Thyroid gland (tissue), 4 donors: ENCODE data around the gene INPP4B.

ENCODE experiments used
- POLR2A ChIP-seq, 2 donors: fragments of 450-650 bp; IDR thresholded peaks; one replicate each; pipeline ENCODE4 v1.6.1; 2017; ENCODE audit warnings: antibody characterized with exemption in 2 of 2, mild to moderate bottlenecking in 2 of 2, moderate library complexity in 1 of 2
- TF ChIP-seq, protein P1 (sequence below), 6 experiments: fragments of 200-600 bp in 3 of 6; fragments of 450-650 bp in 3 of 6; sonication (generic) in 3 of 6; IDR thresholded peaks; one replicate each; pipeline ENCODE4 v1.5.1; 2016 to 2019; ENCODE audit warnings: antibody characterized with exemption in 6 of 6, mild to moderate bottlenecking in 2 of 6, inconsistent platforms in 1 of 6, moderate library complexity in 1 of 6

DNA sequence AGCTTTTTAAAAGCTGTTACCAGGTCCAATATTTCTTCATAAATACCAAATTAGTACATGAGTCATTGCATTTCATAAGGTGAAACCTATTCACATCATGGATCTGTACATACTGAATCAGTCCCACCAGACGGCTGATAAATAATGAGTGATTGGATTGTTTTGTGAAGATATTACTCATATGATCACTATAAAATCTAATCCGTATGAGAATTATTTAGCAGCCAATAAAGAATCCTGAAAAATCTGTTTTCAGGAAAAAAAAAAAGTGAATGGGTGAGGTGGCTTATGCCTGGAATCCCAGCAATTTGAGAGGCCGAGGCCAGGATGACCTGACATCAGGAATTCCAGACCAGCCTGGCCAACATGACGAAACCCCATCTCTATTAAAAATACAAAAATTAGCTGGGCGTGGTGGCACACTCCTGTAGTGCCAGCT lies 438.1 kb downstream of the INPP4B start:
- TF ChIP-seq POLR2A (IDR thresholded peaks at IDR 0.05) = no peak
- TF ChIP-seq, protein P1, sequence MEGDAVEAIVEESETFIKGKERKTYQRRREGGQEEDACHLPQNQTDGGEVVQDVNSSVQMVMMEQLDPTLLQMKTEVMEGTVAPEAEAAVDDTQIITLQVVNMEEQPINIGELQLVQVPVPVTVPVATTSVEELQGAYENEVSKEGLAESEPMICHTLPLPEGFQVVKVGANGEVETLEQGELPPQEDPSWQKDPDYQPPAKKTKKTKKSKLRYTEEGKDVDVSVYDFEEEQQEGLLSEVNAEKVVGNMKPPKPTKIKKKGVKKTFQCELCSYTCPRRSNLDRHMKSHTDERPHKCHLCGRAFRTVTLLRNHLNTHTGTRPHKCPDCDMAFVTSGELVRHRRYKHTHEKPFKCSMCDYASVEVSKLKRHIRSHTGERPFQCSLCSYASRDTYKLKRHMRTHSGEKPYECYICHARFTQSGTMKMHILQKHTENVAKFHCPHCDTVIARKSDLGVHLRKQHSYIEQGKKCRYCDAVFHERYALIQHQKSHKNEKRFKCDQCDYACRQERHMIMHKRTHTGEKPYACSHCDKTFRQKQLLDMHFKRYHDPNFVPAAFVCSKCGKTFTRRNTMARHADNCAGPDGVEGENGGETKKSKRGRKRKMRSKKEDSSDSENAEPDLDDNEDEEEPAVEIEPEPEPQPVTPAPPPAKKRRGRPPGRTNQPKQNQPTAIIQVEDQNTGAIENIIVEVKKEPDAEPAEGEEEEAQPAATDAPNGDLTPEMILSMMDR (IDR thresholded peaks at IDR 0.05) = no peak
